GM12865 (cell line): Measurements from ENCODE around the gene SLC66A1.

Source experiments
- DNase-seq: peaks from one replicate; pipeline ENCODE4 v3.0.0; 2010; ENCODE audit warnings: low read depth
- H3K4me3 ChIP-seq: 2 replicates; pipeline ENCODE4 v1.5.1; 2011; ENCODE audit warnings: mild to moderate bottlenecking, low read depth, low read length, control low read depth
- TF ChIP-seq, protein P1 (sequence below): IDR thresholded peaks from 2 replicates; pipeline ENCODE4 v1.5.1; 2011; ENCODE audit warnings: low read length, control low read depth, low read depth, inconsistent platforms; ENCODE audit not compliant: insufficient read depth; ENCODE audit errors: missing control alignments

SLC66A1 gene

DNA sequence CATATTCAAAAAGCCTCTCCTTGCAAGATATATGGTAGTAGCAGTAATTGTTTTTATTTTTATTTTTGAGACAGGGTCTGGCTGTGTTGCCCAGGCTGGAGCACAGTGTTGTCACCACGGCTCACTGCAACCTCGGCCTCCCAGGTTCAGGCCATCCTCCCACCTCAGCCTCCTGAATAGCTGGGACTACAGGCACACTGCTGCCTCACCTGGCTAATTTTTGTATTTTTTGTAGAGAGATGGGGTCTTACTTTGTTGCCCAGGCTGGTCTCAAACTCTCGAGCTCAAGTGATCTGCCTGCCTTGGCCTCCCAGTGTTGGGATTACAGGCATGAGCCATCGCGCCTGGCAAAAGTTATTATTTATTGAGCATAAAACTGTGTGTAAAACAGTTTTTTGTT lies 38.4 kb downstream of the SLC66A1 start:
- no peak overlapping the region for H3K4me3 ChIP-seq
- TF ChIP-seq, protein P1, sequence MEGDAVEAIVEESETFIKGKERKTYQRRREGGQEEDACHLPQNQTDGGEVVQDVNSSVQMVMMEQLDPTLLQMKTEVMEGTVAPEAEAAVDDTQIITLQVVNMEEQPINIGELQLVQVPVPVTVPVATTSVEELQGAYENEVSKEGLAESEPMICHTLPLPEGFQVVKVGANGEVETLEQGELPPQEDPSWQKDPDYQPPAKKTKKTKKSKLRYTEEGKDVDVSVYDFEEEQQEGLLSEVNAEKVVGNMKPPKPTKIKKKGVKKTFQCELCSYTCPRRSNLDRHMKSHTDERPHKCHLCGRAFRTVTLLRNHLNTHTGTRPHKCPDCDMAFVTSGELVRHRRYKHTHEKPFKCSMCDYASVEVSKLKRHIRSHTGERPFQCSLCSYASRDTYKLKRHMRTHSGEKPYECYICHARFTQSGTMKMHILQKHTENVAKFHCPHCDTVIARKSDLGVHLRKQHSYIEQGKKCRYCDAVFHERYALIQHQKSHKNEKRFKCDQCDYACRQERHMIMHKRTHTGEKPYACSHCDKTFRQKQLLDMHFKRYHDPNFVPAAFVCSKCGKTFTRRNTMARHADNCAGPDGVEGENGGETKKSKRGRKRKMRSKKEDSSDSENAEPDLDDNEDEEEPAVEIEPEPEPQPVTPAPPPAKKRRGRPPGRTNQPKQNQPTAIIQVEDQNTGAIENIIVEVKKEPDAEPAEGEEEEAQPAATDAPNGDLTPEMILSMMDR: no peak
- DNase-seq: no peak

DNA sequence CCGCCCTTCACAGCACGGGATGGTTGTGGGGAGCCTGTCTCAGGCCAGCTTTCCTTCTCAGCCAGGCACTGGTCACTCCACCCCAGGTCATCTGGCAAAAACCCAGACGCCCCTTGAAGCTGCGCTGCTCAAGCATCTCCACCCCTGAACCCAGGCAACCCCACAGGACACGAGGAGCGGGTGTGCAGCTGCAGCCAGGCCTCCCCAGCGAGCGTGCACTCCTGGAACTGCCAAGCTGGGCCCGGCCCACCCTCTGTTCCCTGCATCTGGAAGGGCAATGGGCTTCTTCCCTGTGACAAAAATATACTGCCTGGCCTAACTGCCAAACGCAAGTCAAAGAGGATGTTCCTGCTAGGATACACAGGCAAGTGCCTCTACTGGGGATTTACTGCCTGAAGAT lies 39.7 kb downstream of the SLC66A1 start:
- H3K4me3 ChIP-seq: no peak overlapping the region
- TF ChIP-seq, protein P1: no peak
- no peak for DNase-seq

- H3K4me3 ChIP-seq: no peak overlapping the region
- TF ChIP-seq, protein P1: no peak
- DNase-seq: no peak
Observed at GRCh38 chr1:19352839-19353238, 40.7 kb downstream of the SLC66A1 start.

DNA sequence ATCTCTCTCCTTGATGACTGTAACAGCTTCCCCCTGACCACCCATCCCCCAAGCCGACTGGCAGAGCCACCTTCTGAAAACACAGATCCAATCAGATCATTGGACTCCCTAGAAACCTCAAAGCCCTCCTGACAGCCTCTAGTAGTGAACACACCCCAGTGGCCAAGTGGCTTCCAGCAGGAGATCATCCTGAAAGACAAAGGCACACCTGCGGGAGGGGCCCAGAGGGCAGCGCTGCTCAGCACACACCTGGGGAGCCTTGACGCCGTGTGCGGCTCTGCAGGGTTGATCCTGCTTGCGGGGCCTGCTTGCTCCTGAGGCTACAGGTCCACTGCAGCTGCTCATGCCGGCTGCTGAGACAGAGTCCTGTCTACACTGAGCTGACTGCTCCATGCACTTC lies 41.5 kb downstream of the SLC66A1 start:
- no peak for DNase-seq
- TF ChIP-seq, protein P1: no peak

DNA sequence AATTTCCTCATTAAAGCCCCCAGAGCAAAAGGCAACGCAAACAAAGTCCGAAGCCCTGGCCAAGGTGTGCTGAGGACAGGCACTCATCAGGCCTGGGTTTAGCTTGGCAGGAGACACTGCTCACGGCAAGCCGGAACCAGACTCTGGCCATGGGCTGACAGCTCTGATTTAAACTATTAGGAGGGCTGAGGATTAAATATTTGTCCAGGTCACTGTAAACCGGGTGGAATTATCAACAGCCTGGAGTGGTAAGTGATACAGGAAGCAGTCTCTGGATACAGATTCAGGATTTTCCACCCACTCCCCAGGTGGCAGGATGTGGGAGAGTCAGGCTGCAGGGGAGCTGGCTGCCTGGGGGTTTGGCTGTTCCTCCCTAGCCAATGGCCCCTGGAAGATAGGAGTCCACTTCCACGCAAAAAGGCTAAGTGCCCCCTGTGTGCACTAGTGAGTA lies 42.4 kb downstream of the SLC66A1 start:
- DNase-seq: no peak
- no peak overlapping the region for H3K4me3 ChIP-seq
- TF ChIP-seq, protein P1: no peak

More for the DNA sequence above, 41.5 kb downstream of the SLC66A1 start:
- no peak overlapping the region for H3K4me3 ChIP-seq

GRCh38 chr1:19356266-19356665 lies 44.1 kb downstream of the SLC66A1 start:
- TF ChIP-seq, protein P1: no peak
- DNase-seq: no peak
- H3K4me3 ChIP-seq: no peak overlapping the region

DNA sequence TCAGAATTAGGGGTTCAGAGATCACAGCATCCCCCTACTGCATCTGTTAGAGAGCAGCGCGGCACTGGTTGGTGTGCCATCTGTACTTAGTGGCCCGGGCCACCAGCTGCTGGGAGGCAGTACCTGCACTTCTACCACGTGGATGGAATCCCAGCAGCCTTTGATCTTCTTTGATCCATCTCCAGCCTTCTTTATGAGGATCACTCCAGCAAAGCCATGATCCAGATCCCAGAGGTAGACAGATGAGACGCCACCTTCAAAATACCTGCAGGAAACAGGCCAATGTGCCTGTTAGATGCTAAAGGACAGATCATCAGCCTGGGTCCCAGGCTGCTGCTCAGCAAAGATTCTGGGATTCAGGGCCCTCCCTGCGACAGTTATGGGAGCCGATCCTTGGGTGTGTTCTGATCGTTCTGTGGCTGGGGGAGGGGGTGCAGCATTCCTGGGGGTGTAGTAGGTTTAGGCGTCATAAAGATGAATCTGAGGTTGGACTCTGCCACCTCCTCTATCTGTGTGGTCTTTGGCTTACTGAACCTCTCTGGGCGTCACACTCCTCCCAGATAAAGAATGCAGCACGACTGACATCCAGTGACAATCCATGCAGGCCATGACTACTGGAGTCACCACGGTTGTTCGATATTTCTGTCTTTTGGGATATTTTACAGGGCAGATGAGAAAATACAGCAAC lies 45.3 kb downstream of the SLC66A1 start:
- TF ChIP-seq, protein P1: no peak
- no peak overlapping the region for H3K4me3 ChIP-seq
- no peak for DNase-seq
